HEK293T (cell line): ENCODE results near the gene CEP63.

Experiments used
- ARNT ChIP-seq: fragments of 450-650 bp; IDR thresholded peaks from 2 replicates; pipeline ENCODE4 v1.6.1; 2017; ENCODE audit warnings: mild to moderate bottlenecking
- ELF4 ChIP-seq: fragments of 450-650 bp; IDR thresholded peaks from 2 replicates; pipeline ENCODE4 v1.6.1; 2017; ENCODE audit warnings: antibody characterized with exemption
- FOXA1 ChIP-seq: fragments of 450-650 bp; IDR thresholded peaks from 2 replicates; pipeline ENCODE4 v1.6.1; 2016; ENCODE audit warnings: mild to moderate bottlenecking
- FOXK2 ChIP-seq: fragments of 450-650 bp; IDR thresholded peaks from 2 replicates; pipeline ENCODE4 v1.6.1; 2016; ENCODE audit warnings: mild to moderate bottlenecking
- FOXM1 ChIP-seq: fragments of 450-650 bp; IDR thresholded peaks from 2 replicates; pipeline ENCODE4 v1.6.1; 2017; ENCODE audit warnings: mild to moderate bottlenecking, borderline replicate concordance
- PKNOX1 ChIP-seq: fragments of 450-650 bp; IDR thresholded peaks from 2 replicates; pipeline ENCODE4 v1.6.1; 2016
- SP1 ChIP-seq: fragments of 450-650 bp; IDR thresholded peaks from 2 replicates; pipeline ENCODE4 v1.6.1; 2017
- SUZ12 ChIP-seq: fragments of 450-650 bp; IDR thresholded peaks from 2 replicates; pipeline ENCODE4 v1.6.1; 2016; ENCODE audit warnings: mild to moderate bottlenecking
- ZNF384 ChIP-seq: fragments of 450-650 bp; IDR thresholded peaks from 2 replicates; pipeline ENCODE4 v1.6.1; 2016

DNA sequence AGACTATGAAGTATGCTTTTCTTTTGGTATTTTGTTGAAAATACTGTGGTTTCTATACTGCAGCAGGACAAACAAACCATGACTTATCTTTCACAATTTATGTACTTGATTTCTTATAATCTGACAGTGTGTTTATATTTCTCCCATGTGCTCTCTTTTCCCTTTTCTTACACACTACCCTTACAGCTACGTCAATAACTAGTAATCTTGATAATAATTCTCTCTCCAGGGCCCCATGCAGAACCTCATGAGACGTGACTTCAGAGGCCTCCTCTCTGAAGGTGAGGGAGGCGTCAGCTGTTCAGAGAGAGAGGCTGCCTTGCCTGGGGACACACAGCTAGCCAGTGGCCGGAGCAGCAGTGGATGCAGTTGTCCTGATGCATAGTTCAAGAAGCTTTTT is 129.1 kb downstream of the CEP63 start:
- TF ChIP-seq ELF4 (no peak), ARNT (no peak), SP1 (no peak), PKNOX1 (no peak), SUZ12 (no peak), ZNF384 (no peak), FOXA1 (no peak), FOXM1 (no peak), FOXK2 (no peak)
